Kidney tubule cell (primary cell): ENCODE results near the gene TMEM80.

Experiments
- DNase-seq: peaks from one replicate; pipeline ENCODE4 v3.0.0-alpha.2; 2018; ENCODE audit warnings: low spot score

TMEM80 gene

GRCh38 chr11:699753-700152, 4.1 kb downstream of the TMEM80 start:
- no peak for DNase-seq

DNA sequence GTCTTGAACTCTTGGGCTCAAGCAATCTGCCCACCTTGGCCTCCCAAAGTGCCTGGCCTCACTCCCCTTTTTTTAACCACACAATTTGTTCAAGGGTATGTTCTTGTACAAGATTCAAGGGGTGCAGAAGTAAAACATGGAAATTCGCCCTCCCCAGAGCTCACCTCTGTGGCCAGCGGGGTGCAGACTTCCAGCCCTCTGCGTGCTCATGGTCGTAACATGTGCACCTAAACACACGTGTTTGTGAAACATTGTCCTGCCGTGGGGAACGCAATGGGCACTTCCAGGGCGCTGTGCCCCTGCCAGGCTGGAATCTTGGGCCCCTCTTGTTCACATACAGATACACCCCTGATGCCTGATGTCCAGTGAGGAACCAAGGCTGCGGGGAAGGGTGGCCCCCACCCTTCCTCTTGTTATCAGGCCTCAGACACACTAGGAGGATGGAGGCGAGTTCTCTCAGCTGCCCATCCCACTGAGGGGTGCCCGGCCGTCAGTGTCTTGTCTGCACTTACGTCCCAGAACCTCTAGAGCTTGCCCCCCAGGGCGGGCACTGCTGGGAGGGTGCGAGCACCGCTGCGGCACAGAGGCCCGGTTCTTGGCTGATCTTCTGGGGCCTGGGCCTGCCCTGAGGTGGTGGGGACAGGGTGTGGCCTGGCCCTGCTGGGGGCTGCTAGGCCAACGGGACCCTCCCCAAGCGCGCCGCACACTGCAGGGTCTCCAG, 6.3 kb downstream of the TMEM80 start:
- no peak for DNase-seq

- peak; percentile 70 for DNase-seq
Observed at GRCh38 chr11:702462-703461, 7.1 kb downstream of the TMEM80 start.

- no peak for DNase-seq
Observed at GRCh38 chr11:703506-703905, 7.9 kb downstream of the TMEM80 start.

DNA sequence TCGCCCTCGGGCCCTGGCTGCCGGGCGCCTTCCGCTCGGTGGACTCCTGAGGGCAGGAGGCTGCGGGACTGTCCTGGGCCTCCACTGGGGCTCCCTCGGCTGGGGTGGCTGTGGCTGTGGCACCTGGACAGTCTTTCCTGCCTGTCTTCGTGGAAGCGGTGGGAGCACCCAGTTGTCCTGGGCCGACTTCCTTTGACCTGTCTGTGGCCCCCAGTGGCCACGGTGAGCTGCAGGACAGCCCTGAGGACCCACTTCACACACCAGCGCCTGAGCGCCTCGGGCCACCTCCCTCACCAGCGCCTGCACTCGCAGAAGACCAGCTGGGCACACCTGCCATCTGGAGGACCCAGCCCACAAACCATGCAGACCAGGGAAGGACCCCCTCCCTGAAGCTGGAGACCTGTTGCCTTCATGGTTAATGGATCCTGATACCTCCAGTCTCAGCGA, 8.6 kb downstream of the TMEM80 start:
- DNase-seq: no peak

- peak; percentile 88 for DNase-seq
Observed at GRCh38 chr11:704781-705645, 9.4 kb downstream of the TMEM80 start.

- DNase-seq: peak; percentile 84
Observed at GRCh38 chr11:705646-706438, 10.2 kb downstream of the TMEM80 start, which contains the start of gene EPS8L2. TSS of gene EPS8L2 (plus strand) at chr11:706231. CDS start at chr11:709408, 3,177 bp downstream.

- DNase-seq: peak; percentile 76
Observed at GRCh38 chr11:706439-706956, 10.9 kb downstream of the TMEM80 start.

DNA sequence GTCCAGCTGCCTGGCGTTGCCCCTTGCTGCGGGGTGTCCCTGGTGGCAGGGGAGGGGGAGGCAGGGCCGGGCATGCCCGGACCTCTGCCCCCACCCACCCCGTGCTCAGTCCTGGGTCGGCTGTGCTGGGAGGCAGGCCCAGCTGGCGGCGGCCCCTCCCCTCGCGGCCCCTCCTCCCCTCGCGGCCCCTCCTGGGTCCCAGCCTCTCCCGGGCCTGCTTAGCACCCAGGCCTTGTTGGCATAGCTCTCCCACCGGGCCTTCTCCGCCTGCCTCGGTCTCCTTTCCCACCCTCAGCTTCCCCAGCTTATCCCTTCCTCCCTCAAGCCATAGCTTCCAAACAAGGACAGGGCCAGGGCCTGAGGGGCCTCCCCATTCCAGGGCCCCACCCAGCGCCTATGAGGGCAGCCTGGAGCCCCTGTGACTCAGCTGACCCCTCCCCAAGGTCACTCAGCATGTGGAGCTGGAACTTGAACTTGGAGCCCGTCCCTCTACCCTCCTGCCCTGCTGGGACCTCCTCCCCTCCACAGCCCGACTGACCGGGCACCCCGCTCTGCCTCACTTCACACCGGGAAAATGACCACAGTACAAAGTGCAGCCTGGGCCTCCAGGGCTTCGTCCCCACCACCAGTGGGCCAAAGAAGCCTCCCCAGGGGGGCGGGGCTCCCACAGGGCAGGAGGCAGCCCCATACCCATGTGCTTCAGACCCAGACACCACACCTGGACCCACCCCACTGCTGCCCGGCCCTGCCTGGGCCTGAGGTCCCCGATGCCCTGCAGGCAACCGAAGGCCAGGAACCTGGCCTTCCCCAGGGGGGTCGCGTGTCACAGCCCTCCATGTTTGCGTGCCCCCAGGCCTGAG, 11.6 kb downstream of the TMEM80 start:
- peak; percentile 90 for DNase-seq

DNA sequence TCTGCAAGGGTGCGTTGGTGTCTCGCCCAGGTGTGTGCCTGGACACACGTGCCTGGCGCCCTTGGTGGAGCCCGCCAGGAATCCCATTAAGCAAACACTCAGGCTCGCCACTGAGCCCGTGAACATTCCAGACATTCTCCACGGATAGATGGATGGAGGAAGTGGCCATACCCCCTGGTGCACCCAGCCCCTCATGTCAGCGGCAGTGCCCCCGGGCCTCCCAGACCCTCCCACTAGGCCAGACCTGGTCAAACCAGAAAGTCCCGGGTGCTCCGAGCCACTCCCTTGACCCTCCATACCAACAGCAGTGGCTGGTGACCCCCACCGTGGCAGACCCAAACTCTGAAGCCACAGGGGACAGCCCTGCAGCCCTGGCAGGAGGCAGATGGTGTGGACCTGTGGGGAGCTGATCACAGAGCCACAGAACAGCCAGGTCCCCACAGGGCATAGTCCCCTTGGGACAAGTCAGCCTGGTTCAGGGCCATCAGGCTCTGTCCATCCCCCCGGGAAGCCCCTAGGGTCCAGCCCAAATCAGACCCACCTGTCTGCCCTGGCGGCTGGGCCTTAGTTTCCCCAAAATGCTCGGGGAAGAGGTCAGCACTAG, 12.3 kb downstream of the TMEM80 start:
- DNase-seq: peak; percentile 95

GRCh38 chr11:708511-708910, 12.9 kb downstream of the TMEM80 start:
- DNase-seq: no peak

- no peak for DNase-seq
Observed at GRCh38 chr11:709109-709997, 13.7 kb downstream of the TMEM80 start.

GRCh38 chr11:714436-714835, 18.8 kb downstream of the TMEM80 start:
- DNase-seq: no peak

- DNase-seq: no peak
Observed at GRCh38 chr11:719214-720016, 23.8 kb downstream of the TMEM80 start.

- DNase-seq: no peak
Observed at GRCh38 chr11:720017-720641, 24.5 kb downstream of the TMEM80 start.

DNA sequence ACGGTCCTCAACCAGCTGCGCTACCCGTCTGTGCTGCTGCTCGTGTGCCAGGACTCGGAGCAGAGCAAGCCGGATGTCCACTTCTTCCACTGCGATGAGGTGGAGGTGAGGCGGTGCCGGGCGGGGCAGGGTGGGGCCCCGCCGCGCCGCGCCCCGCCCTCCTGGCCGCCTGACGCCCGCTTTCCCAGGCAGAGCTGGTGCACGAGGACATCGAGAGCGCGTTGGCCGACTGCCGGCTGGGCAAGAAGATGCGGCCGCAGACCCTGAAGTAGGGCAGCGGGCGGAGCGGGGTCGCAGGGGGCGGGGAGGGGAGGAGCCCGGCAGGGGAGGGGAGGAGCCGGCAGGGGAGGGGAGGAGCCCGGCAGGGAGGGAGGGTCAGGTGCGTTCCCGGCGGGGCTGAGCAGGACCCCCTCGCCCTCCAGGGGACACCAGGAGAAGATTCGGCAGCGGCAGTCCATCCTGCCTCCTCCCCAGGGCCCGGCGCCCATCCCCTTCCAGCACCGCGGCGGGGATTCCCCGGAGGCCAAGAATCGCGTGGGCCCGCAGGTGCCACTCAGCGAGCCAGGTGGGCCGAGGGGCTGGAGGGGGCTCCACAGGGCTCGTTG, 25.1 kb downstream of the TMEM80 start:
- peak; percentile 51 for DNase-seq
